GM18508 (cell line): ENCODE results near the gene GLCE.
"Not testable (repeated sequence)": the region's sequence is repeated elsewhere in the genome, so short reads cannot be mapped to it uniquely, and the experiment has no call there.

Experiments used
- ATAC-seq: cut with Tn5 transposase; IDR thresholded peaks from one replicate; pipeline ENCODE4 v1.9.1; 2021; ENCODE audit warnings: moderate number of reproducible peaks; ENCODE audit not compliant: insufficient read depth, unreplicated experiment

The GLCE gene

DNA sequence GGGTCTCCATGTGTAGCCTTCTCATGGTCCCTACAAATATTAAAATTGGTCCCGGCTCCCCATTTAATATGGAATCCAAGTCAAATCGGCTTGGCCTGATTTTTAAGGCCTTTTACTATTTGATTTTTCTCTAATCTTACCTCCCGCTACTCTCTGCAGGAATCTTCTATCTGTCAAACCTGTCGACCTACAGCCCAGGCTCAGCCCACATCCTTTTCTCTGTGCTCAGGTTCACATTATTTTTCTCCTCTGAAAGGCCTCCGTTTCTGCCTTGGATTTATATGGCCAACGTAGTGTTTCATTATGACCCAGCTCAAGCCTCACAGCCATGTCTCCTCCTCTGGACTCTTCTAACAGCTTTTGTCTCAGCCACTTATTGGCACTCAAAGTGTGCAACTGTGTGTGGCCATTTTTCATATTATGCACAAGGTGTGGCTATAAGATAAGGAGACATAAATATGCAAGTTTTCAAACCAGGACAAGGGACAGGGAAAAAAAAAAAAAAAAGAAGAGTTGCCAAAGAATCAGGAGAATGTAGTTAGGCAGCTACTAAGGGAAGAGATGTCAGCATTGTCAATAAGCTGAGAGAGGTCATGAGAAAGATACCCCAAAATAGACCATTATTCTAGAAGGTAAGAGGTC, 2.1 kb upstream of the GLCE start:
- no peak for ATAC-seq

GRCh38 chr15:69158843-69159240, 1.6 kb upstream of the GLCE start:
- no peak for ATAC-seq

DNA sequence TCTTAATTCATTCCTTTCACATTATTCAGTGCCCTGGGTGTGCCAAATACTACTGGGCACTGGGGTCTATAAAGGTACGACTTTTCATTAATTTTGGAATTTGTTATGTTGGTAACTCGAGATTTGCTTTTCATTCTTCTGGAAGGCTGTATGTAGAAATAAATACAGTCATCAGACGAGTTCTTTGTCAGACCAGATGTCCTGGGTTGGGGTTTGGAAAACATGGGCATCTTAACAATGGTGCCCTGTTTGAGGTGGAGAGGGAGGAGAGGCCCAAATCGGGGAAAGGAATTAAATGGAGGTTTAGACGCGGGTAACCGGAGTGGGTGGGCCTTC, 662 bp upstream of the GLCE start:
- no peak for ATAC-seq

DNA sequence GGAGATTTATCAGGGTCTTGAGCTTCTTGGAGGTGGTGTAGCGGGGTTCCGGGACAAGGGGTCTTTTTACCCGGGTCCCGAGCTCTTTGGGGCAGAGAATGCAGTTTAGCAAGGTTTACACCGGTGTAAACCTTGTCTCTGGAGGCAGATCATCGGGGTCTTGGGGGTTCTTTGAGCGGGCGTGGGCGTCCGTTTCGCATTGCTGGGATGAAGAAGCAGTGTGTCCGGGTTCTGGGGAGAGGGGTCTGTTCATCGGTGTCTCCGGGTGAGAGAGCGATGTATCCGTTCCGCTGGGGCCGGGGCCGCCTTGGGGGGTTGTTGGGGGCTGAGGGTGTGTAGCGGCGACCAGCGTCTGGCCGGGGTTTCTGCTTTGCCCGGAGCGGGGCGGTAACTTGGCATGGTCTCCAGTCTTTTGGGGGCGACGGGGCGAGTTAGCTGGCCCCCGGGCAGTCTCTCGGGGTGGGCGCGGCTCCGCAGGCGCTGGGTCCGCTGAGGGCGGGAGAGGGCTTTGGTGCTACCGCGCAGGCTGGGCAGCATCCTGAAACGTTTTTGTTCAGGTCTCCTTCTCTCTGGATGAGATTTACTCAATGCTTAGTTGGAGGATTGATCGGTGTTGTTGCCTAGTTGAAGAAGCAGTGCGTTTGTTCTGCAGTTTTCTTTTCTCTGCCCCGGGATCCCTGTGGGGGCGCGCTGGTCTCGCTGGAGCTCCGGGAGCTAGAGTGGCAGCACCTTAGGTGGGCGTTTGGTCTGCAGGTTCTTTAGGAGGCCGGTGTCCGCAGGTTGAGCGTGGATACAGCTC, 843 bp downstream of the GLCE start:
- ATAC-seq: no peak

DNA sequence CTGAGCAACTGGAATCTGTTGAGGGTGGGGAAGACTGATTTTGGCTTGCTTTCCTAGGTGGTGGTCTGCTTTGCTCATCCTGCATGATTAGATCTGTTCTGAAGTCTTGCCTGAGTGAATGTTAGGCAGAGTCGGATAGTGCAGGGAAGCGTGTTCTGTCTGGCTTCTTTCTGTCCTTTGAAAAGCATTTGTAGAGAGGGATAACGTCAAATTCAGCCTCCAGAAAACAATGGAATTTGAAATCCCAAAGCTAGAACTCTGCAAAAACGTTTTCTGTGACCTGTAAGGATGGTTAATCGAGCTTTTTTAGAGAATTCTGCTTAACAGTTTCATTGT, 1.4 kb downstream of the GLCE start:
- ATAC-seq: no peak

DNA sequence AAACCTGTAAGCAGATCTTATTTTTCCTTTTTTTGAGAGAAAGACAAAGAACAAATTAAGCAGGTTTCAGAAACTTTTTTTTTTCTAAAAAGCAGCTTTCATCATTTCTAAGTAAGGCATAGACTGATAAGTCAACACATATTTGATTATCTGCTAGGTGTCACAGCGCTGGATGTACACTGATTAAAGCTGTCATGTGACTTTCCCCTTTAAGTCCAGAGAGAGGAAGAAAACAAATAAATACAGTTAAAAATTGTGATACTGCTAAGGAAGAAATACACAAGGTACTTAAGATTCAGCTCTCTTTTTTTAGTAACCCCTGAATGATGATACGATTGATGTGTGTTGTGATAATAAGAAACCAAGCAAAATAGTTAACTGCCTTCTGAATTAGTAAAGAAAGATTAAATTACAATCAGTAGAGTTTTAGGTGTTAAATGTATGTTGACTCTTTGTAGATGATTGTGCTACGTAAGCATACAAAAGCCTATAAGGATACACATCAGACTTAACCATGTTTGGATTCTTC, 2.8 kb downstream of the GLCE start:
- no peak for ATAC-seq

- ATAC-seq: no peak
Observed at GRCh38 chr15:69164807-69165636, 4.6 kb downstream of the GLCE start.

DNA sequence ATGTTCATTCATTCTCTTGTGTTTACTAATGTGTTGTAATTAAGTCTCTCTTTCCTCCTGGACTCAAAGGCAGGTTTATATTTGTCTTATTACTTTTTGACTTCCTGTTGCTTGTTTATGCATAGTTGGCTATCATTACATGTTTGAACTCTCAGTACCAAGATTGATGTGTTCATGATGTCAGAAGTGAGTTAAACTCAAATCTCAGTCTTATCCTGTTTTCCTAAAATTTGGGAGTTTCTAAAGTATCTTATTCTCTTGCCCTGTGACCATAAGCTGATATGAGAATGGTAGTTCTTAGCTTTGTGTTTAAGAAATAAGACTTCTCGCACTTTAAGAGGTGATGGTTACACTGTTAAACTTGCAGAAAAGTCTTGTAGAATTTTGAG, 5.2 kb downstream of the GLCE start:
- ATAC-seq: no peak

- no peak for ATAC-seq
Observed at GRCh38 chr15:69167218-69167846, 6.9 kb downstream of the GLCE start.

DNA sequence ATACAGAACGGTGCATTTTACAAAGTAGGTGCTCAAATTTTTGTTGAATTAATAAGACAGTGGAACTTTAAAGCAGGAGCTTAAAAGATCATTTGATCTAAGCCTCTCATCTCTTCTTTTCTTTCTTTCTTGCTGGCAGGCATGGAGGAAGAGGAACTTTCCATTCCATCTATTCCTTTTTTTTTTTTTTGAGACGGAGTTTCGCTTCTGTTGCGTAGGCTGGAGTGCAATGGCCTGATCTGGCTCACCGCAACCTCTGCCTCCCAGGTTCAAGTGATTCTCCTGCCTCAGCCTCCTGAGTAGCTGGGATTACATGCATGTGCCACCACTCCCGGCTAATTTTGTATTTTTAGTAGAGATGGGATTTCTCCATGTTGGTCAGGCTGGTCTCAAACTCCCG, 7.9 kb downstream of the GLCE start:
- ATAC-seq: not testable (repeated sequence)

DNA sequence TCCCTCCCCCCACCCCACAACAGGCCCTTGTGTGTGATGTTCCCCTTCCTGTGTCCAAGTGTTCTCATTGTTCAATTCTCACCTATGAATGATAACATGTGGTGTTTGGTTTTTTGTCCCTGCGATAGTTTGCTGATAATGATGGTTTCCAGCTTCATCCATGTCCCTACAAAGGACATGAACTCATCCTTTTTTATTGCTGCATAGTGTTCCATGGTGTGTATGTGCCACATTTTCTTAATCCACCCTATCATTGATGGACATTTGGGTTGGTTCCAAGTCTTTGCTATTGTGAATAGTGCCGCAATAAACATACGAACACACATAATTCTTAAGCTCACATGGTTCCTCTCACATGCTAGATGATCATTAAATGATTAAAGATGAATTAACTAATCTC, 9.1 kb downstream of the GLCE start:
- not testable (repeated sequence) for ATAC-seq

- ATAC-seq: no peak
Observed at GRCh38 chr15:69170597-69170996, 10.2 kb downstream of the GLCE start.

DNA sequence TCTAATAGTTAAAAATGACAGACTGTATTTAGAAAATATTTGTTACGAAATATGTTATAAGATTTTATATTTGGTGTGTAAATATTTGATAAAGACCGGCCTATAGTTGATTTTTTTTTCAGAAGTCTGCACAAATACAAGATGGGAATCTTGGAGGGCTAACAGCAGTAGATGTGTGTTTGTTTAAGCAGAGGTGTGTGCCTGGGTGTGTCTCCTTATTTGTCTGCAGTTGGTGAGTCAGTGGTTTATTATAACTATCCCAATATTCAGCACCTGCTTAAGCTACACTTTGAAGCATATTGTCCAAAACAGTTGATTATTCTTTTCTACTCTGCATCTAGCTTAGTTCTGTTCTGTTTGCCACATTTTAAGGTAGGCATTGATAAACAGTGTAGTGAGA, 12.4 kb downstream of the GLCE start:
- no peak for ATAC-seq

DNA sequence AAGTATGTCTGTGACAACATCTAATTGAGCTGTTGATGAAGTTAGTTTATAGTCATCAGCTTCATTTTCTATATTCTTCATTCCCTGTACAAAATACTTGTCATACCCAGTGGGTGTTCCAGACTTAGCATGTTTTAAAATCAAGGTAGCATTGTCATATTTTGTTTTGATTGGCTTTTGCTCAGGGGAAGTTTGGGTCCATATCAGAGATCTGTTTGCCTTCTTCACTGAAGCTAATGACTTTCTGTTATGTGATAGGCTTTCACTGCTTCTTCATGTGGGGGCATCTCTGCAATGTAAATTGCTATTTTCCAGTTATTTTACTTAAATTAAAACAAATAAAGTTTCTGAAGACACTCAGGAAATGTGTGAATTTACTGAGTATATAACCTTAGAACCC, 15.1 kb downstream of the GLCE start:
- ATAC-seq: no peak

DNA sequence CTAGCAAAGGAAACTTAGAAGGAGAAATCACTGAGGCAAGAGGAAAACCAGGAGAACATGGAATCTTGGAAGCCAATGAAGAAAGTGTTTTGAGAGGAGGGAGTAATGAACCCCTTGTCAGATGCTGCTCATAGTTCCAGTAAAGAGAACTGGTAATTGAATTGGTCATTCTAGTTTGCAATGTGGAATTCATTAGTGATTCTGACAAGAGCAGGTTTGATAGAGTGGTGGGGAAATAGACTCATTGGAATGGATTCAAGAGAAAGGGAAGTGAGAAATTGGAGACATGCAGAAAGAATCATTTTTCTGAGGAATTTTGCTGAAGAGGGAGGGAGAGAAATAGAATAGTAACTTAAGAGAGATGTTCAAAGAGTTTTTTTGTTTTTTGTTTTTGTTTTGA, 21.0 kb downstream of the GLCE start:
- no peak for ATAC-seq

- ATAC-seq: no peak
Observed at GRCh38 chr15:69185216-69185615, 24.8 kb downstream of the GLCE start.

DNA sequence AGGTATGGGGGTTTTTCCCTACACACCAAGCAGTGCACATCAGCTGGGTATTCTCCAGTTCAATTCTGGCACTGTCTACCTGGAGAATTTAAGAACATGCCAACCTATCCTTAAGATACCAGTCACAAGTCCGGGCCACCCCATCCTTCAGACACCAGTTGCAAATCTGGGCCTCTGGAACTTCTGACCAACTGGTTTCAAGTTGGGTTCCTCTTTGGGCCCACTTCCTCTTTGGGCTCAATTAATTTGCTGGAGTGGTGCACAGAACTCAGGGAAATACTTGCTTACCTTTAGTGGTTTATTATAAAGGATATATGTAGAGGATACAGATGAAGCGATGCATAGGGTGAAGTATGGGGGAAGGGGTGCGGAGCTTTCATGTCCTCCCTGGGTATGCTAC, 25.3 kb downstream of the GLCE start:
- no peak for ATAC-seq

DNA sequence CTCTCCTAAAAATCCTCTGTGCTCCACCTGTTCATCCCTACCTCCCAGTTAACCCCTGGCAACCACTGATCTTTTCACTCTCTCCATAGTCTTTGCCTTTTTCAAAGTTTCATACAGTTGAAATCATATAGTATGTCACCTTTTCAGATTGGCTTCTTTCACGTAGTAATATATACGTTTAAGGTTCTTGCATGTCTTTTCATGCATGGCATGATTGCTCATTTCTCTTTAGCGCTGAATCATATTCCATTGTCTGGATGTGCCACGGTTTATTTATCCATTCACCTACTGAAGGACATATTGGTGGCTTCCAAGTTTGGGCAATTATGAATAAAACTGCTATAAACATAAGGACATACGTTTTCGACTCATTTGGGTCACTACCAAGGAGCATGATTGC, 28.7 kb downstream of the GLCE start:
- no peak for ATAC-seq

DNA sequence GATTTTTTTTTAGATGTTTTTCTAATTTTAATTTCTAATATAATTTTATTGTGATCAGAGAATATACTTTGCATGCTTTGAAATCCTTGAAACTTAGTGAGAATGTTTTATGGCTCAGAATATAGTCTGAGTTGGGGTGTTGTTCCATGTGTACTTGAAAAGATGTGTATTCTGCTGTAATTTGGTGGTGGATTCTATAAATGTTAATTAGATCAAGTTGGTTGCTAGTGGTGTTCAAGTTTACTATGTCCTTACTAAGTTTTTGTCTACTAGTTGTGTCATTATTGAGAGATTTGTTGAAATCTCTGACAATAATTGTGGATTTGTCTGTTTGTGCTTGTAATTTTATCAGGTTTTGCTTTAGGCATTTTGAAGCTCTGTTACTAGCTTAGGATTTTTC, 29.7 kb downstream of the GLCE start:
- ATAC-seq: no peak

DNA sequence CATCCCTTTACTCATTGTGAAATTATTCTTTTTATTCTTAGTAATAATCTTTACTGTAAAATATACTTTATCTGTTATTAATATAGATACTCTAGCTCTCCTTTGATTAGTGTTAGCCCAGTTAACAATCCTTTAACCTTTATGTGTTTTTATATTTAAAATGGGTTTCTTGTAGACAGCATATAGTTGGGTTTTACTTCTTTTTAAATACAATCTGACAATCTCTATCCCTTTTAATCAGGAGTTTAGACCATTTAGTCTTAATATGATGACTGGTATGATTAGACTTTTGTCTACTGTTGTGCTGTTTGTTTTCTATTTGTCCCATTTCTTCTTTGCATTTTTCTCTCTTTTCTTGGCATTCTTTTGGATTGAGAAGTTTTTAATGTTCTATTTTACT, 30.1 kb downstream of the GLCE start:
- ATAC-seq: no peak
